ENCODE results near the gene TMEM87A.
"Not testable (repeated sequence)": the region's sequence is repeated elsewhere in the genome, so short reads cannot be mapped to it uniquely, and the experiment has no call there.

The TMEM87A gene, protein sequence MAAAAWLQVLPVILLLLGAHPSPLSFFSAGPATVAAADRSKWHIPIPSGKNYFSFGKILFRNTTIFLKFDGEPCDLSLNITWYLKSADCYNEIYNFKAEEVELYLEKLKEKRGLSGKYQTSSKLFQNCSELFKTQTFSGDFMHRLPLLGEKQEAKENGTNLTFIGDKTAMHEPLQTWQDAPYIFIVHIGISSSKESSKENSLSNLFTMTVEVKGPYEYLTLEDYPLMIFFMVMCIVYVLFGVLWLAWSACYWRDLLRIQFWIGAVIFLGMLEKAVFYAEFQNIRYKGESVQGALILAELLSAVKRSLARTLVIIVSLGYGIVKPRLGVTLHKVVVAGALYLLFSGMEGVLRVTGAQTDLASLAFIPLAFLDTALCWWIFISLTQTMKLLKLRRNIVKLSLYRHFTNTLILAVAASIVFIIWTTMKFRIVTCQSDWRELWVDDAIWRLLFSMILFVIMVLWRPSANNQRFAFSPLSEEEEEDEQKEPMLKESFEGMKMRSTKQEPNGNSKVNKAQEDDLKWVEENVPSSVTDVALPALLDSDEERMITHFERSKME

DNA sequence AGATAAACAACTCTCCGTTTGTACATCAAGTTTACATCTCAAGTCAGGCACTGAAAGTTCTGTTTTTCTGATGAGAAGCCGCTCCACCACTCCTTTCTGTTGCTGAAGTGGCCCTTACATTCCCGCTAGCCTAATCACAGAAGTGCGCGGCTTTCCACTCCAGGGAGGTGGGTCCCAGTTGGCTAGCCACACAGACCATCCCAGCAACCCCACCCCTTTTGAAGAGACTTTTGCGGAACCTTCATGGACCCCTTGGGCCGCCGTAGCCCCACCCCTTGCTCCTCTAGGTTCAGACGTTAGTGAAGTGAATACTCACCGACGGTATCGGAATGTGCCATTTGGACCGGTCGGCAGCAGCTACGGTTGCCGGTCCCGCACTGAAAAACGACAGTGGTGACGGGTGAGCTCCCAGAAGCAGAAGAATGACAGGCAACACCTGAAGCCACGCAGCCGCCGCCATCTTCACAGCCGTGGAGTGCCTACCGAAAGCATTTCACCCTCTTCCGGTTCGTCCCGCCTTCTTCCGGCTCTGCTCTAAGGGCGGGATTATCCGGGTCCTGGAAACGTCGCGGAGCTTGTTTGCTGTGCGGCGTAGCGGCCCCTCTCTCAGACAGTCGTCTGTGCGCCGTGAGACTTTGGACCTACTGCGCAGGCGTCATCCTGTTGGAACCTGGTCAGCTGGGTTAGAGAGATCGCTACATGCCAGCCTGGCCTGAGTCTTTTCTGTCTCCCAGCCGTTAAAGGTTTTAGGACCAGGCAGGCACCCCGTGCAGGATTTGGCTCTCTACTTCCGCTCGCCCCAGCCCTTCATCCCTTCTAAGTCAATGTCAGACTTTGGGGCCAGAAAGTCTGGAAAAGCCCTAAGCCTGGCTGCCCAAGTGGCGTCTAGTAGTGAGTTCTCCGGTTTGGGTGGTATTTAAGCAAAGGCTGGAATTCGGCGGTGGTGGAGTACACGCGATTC, at the start of gene TMEM87A, which contains the start of gene GANC:
Gene TMEM87A, minus strand, starts transcription at position 495 of the 961 bp plus-strand sequence. Its CDS starts 35 bp downstream, at position 460.
Gene GANC, plus strand, starts transcription at position 263 of the 961 bp plus-strand sequence. CDS start 1,281 bp downstream, outside the sequence.
- peak; percentile 87 to 90 (median 88) for DNase-seq

DNA sequence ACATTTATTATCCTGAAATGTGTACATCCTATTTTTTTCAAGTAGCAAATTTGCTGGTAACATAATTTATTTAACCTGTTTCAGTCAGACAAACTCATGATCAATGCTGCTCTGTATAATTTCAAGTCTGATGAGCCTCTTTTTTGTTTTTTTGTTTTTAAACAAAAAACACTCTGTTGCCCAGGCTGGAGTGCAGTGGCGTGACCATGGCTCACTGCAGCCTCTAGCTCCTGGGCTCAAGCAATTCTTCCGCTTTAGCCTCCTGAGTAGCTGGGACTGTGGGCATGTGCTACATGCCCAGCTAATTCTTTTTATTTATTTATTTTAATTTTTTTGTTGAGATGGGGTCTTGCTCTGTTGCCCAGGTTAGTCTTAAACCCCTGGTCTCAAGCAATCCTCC, 46.0 kb upstream of the TMEM87A start:
- DNase-seq, result no peak

DNA sequence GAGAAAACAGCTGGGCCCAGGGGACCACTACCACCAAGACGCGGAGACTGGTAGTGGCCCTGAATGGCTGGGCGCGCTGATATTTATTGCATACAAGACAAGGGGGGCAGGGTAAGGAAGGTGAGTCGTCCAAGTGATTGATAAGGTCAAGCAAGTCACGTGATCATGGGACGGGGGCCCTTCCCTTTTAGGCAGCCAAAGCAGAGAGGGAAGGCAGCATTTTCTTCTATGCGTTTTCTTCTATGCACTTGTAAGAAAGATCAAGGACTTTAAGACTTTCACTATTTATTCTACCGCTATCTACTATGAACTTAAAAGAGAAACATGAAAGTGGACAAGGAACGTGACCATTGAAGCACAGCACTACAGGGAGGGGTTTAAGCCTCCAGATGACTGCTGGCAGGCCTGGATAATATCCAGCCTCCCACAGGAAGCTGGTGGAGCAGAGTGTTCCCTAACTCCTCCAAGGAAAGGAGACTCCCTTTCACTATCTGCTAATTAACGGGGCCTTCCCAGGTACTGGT, 43.1 kb upstream of the TMEM87A start:
- not testable (repeated sequence) for DNase-seq

DNA sequence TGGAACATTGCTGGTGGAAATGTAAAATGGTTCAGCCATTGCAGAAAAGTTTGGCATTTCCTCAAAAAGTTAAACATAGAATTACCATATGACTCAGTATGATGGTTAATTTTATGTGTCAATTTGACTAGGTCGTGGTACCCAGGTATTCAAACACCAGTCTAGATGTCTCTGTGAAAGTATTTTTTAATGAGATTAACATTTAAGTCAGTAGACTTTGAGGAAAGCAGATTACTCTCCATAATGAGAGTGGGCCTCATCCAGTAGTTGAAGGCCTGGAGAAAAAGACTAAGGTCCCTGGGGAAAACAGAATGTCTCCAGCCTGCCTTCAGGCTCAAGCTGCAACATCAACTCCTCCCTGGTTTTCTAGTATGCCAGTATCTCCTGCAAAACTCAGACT, 42.3 kb upstream of the TMEM87A start:
- DNase-seq, result no peak

DNA sequence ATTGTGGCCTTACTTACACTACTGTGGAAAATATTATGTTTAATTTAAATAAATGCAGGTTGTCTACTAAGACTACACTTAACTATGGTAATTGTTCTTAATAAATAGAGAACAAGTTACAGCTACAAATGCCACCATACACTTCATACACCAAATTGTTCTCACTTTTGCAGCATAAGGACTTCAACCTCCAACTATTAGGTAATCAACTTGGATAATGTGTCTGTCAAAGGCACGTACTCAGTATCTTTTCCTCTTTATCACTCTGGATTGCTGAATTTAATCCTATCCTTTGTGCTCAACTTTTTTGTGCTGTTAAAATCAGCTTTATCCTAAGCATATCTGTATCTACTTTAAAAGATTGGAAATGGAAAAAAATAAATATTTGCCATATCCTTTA, 41.6 kb upstream of the TMEM87A start:
- no peak for DNase-seq

DNA sequence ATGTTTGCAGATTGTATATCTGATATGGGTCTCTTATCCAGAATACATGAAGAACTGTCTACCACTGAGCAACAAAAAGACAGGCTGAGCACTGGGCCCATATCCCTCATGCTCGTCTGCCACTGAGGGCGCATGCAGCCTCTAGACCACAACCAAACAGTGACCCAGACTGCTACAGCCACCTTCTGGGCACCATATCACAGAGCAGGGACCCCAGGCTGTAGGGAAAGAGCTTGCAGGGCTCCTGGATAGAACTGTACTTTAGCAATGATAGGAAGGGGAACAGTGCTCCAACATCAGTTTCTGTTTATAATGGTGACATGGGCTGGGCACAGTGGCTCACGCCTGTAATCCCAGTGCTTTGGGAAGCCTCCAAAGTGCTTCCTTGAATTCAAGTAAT, 40.2 kb upstream of the TMEM87A start:
- DNase-seq, result no peak

DNA sequence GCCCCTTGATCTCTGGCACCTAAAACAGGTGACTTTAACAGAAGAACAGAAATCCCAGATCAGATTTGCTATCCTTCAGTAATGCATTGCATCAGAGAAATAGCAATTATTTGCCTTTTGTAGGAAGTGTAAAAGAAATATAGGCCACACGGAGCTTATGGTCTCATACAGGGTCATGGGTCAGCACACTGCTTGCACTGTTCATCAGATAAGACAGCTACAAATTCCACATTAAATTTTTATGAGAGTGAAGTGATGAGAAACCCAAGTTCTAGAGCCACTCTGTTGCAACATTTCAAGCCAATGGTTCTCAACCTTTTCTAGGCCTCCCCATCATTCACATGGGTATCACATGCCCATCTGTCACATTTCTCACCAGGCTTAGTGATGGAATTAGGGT, 33.4 kb upstream of the TMEM87A start:
- no peak for DNase-seq

DNA sequence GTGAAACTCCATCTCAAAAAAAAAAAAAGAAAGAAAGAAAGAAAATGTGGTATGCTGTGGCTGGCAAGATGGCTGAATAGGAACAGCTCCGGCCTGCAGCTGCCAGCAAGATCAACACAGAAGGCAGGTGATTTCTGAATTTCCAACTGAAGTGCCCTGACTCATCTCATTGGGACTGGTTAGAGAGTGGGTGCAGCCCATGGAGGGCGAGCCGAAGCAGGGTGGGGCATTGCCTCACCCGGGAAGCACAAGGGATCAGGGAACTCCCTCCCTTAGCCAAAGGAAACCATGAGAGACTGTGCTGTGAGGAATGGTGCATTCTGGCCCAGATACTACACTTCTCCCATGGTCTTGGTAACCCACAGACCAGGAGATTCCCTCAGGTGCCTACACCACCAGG, 27.8 kb upstream of the TMEM87A start:
- DNase-seq, result not testable (repeated sequence)

DNA sequence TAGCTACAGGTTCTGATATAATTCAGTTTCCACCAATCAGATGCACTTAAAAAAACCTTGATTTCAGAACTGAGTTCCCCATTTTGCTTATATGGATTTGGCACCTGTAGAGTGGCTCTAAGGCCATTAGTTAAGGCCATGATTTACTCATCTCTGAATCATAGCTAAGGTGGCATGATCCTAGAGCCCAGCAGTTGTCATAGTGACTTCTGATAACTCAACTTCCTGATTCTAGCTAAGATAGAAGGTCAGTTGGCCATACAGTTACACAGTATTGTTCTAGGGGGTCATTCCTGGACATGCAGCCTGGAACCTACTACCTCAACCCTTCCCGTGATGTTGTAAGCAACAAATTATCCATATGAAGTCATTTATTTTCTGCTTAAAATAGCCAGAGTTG, 15.9 kb upstream of the TMEM87A start:
- DNase-seq, result no peak

DNA sequence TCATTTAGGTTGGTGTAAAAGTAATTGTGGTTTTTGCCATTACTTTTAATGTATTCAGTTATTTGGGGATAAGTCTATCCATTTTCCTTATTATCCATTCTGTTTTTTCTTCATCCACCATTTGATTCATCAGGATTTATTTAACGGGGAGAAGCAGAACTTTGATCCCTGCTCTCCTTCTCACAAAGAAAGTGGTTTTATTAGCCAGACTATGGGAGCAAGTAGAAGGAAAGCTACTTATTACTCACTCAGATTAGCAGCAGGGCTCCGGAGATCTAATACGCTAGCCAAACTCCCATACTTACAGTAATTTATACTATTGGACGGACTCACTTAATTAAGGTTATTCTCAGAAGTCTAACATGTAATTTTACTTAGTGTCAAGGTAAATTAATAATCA, 14.7 kb upstream of the TMEM87A start:
- no peak for DNase-seq

DNA sequence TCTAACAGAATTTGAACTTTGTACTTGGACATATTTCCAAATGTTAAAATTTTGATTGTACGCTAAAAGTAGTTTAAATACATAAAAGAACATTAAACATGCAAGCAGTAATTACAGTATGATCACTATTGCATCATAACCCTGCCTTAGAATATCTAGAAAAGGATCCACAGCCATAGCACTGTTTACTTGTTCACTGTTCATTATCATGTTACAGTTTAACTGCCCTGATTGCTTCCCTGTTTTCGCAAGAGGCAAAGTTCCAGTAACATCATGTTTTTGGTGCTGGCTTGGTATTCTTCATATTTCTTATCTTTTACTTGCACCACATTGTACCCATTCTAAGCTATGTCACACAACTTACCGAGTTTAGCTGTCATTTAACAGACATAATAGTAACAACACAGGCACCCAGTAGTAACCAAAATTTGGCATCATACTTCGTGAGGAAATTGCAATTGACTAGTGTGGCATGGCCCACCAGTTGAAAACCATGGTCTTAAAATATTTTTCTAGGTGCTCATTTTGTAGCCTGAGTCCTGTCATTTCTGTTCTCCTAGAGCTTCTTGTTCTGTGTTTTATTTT, 13.3 kb upstream of the TMEM87A start:
- DNase-seq, result no peak

DNA sequence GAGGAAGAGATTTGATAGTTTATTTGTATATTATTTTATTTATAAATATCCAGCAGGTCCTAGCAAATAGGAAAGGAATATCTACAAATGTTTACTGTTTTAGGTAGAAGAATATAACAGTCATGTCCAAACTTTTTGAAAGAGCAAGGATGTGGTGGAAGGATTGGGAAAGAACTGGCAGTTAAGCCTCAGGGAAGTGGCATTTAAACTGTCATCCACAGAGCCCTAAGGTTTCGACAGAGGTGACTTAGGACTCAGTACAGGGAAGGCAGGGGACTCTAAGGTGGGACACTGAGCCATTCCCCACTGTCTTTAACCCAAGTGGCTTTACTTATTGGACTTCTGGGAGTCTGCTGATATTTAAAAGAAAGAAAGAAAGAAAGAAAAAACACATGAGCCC, 11.8 kb upstream of the TMEM87A start:
- DNase-seq, result no peak

DNA sequence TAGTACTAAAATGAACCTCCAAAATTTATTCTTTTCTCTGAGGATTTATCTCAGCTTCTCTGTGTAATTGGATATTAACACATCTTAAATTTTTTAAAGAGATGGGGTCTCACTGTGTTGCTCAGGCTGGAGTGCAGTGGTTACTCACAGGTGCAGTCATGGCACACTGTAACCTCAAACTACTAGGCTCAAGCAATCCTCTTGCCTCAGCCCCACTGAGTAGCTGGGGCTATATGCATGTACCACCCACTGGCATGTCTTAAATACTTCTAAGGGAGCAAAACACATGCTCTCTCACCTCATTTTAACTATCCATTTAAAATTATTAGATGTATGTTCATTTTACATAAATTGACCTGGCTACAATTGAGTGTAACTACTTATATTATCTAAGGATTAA, 11.3 kb upstream of the TMEM87A start:
- no peak for DNase-seq

DNA sequence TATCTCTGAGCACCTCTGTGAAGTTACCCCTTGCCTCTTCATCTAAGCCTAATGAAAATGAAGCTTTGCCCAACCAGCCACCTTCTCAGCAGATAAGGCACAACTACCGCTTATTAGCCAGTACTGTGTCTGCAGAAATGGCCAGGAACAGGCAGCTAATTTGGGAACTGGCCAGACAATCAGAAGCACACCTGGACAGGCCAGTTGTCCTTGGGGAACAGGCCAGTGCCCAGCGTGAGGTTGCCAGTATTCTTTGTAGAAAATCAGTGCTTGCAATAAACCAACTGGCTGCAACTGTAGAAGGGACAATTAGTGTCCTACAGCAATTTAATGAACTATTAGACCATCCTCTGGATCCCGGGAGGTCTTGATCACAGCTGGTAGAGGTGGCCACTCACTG, 10.4 kb upstream of the TMEM87A start:
- no peak for DNase-seq

DNA sequence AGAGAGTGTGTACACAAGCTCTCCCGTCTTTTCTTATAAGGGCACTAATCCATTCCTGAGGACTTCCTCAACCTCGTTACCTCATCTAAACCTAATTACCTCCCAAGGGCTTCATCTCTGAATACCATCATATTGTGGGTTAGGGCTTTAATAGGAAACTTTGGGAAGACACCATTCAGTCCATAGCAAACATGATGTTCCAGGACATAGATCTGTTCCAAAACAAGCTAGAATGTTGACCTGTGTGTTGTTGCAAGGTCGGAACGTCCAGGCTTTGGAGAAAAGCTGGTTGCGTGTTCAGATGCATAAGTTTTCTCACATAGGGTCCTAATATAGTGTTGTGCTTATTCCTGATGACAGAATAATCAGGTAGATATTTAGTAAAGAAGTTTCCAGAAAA, 9.7 kb upstream of the TMEM87A start:
- DNase-seq, result no peak

DNA sequence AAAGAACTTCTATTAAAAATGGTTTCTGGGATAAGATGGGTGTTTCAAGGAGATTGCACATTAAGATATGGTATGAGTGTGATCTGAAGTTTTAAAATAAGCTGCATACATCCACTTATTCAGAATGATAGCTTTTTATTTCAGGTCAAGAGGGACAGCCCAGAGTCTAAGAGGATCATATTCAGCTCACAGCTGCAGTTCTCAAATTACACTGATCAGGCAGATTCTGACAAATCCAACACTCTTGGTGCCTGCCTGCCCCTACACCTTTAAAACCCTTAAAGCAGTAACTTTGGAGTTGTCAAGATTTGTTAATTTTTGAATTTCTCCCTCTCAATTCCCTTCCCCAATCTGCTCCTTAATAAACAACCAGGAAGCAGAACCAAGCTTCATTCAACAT, 9.1 kb upstream of the TMEM87A start:
- DNase-seq, result no peak

DNA sequence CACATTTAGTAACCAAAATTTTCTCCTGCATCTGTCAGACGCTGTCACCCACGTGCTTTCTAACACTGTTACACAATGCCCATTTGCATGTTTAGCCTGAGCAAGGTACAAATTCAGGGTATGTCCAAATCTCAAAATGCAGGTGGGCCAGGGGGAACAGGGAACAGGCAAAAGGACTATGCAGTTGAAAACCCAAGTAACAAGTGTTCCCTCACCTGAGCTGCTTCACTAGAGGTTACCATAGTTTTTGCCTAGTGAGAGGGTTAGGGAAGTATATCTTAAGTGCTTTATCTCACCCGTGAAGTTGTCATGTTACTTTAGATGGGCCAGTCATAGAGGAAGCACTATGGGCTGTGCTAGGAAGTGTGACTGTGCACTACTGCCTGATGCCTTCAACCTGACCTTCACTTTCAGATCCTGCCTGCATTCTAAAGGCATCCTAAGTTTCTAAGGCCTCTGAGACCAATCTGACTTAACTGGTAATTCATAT, 6.0 kb upstream of the TMEM87A start:
- no peak for DNase-seq

DNA sequence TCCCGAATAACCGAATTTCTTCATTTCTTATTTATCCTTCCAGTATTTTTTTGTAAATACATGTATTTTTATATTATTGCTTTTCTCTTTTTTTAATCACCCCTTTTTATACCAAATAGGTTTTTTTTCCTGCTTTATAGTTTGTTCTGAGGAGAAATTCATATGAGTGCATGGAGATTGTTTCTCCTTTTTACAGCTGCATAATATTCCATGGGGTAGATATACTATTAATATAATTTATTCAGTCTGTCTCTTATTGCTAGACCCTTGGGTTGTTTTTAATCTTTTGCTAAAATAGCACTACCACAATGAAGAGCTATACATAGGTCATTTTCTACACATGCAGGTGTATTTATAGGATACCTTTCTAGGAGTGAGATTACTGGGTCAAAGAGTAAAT, 3.5 kb upstream of the TMEM87A start:
- no peak for DNase-seq

DNA sequence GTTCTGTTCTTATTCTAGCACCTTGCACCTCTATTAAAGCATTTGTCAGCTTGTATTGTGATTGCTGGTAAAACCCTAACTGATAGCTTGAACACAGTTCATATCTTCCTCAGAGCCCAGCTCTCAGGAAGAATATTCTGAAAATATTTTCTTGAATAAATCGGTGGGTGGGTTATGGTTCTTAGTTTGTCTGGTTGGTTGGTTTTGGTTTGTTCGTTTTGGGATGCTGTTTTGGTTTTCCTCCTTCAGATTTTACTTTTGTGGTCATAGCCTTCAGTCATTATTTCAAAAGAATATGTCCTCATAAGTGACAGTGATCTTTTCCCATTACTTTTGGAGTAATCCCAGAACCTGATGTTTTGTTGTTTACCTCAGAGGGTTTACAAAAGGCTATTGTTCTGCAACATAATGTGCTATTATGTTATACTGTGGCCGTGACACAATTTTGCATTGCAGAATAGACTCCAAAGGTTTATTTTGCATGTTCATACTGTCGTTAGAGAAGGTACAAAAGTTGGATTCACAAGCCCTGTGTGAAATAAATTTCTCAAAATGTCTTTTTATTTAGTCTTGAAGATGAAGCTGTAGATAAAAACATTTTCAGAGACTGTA, 2.7 kb upstream of the TMEM87A start:
- DNase-seq, result no peak

DNA sequence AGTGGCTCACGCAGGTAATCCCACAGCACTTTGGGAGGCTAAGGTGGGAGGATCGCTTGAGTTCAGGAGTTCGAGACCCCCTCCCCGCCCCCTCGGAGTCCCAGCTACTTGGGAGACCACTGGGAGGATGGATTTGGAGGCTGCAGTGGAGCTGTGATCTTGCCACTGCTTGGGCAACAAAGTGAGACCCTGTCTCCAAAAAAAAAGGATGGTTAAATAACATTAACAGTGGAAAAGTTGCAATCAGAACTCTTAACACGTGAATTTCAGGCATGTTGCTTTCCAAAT, 1.4 kb upstream of the TMEM87A start:
- DNase-seq, result no peak

DNA sequence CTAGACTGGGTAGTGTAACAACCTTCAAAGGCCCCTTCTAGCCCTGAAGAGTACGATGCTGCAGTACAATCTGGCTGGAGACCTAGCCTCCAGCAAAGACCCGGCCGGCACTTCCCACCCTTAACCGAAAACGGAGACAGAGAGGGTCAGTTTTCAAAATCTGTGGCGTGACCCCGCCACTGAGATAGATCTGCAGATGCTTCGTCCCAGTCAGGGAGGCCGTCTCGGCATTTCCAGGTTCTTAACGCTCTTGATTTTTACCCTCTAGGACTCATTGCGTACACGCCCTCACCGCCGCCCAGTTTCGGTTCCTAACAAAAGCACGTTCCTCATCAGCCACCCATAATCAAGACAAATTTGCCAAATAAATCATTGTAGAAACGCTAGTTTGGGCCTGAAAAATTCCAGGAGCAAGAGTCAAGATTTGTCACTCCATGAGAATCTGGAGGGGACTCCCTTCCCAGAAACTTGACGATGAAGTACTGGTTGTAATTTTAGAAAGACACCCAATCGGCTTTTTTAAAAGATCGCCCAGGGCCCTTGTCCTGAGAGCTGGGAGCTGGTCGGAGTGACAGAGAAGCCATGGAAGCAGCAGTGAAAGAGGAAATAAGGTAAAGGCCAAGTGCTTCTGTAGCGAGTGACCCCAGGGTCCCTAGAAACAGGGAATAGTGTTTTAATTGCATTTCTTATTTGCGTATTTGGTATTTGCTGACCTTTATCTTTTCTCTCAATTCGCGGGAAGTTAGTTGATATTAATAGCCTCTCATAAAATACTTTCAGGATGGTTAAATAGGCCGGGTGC, 868 bp upstream of the TMEM87A start:
- peak; percentile 20 to 46 (median 36) for DNase-seq

DNA sequence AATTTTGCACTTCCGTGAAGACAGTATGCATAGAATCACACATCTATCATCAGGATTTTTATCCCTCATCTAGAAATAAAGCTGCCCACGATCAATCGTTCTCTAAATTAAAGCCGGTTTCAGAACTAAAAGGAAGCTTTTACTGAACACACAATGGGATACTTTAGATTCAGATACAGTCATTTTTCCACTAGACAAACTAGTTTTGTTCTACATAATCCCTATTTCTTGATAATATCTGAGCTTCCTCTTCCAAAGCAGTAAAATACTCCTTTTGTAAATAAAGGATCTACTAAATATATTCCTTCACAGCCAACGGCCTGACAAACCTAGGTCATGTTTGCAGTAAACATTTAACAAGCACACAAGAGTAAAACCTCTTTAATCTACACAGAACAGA, 2.2 kb downstream of the TMEM87A start:
- DNase-seq, result no peak

All from activated CD4-positive, CD25-positive, alpha-beta regulatory T cell (primary cell).